HG02763 (cell line): ENCODE data around the gene EIF2AK3.
"Not testable (repeated sequence)": the region's sequence is repeated elsewhere in the genome, so short reads cannot be mapped to it uniquely, and the experiment has no call there.

Experiments used
- ATAC-seq: cut with Tn5 transposase; IDR thresholded peaks from one replicate; pipeline ENCODE4 v1.9.1; 2021; ENCODE audit warnings: mild to moderate bottlenecking, moderate library complexity; ENCODE audit not compliant: unreplicated experiment

Gene EIF2AK3

GRCh38 chr2:88627055-88627855 lies at the start of gene EIF2AK3:
TSS of gene EIF2AK3 (minus strand) at chr2:88627464. CDS start at chr2:88627274, 190 bp downstream.
- peak; percentile 86 for ATAC-seq

- ATAC-seq = no peak
These were observed 46.1 kb upstream of the EIF2AK3 start for GRCh38 chr2:88673363-88673762.

GRCh38 chr2:88671786-88672427 lies 44.6 kb upstream of the EIF2AK3 start:
- ATAC-seq = no peak

- ATAC-seq = peak; percentile 75
These were observed 42.4 kb upstream of the EIF2AK3 start for GRCh38 chr2:88669482-88670214.

GRCh38 chr2:88668862-88669261 lies 41.6 kb upstream of the EIF2AK3 start:
- no peak for ATAC-seq

GRCh38 chr2:88667219-88667618 lies 40.0 kb upstream of the EIF2AK3 start:
- ATAC-seq = no peak

- no peak for ATAC-seq
These were observed 39.3 kb upstream of the EIF2AK3 start for GRCh38 chr2:88666576-88666975.

GRCh38 chr2:88660622-88661021 lies 33.4 kb upstream of the EIF2AK3 start:
- ATAC-seq = no peak

GRCh38 chr2:88659538-88659915 lies 32.3 kb upstream of the EIF2AK3 start:
- ATAC-seq = no peak

- ATAC-seq = no peak
These were observed 31.7 kb upstream of the EIF2AK3 start for GRCh38 chr2:88658881-88659537.

- ATAC-seq = no peak
These were observed 31.1 kb upstream of the EIF2AK3 start for GRCh38 chr2:88658326-88658725.

- ATAC-seq = no peak
These were observed 29.9 kb upstream of the EIF2AK3 start for GRCh38 chr2:88657131-88657530.

- no peak for ATAC-seq
These were observed 29.4 kb upstream of the EIF2AK3 start for GRCh38 chr2:88656690-88657089.

GRCh38 chr2:88654714-88655113 lies 27.4 kb upstream of the EIF2AK3 start:
- ATAC-seq = no peak

GRCh38 chr2:88651646-88652045 lies 24.4 kb upstream of the EIF2AK3 start:
- ATAC-seq = no peak

- not testable (repeated sequence) for ATAC-seq
These were observed 18.1 kb upstream of the EIF2AK3 start for GRCh38 chr2:88645291-88645882.

GRCh38 chr2:88642278-88642677 lies 15.0 kb upstream of the EIF2AK3 start:
- no peak for ATAC-seq

- no peak for ATAC-seq
These were observed 14.1 kb upstream of the EIF2AK3 start for GRCh38 chr2:88641330-88641729.

GRCh38 chr2:88639865-88640264 lies 12.6 kb upstream of the EIF2AK3 start:
- no peak for ATAC-seq

GRCh38 chr2:88638743-88639142 lies 11.5 kb upstream of the EIF2AK3 start:
- ATAC-seq = no peak

- no peak for ATAC-seq
These were observed 10.9 kb upstream of the EIF2AK3 start for GRCh38 chr2:88638123-88638650.
